Liver (tissue), 9 donors: Measurements from ENCODE around the gene NXPE4. TPM values are rescaled to one million over a fixed set of nuclear protein-coding genes. Genes with fewer than 3 reads are reported as not detected.

Experiments used
- DNase-seq: peaks from one replicate; pipeline ENCODE4 v3.0.0-alpha.2; 2017; ENCODE audit warnings: low spot score
- H3K27ac ChIP-seq, 2 donors: one replicate each; pipeline ENCODE4 v1.7.0; 2013; ENCODE audit warnings: inconsistent platforms in 2 of 2, low read length in 2 of 2, control low read depth in 1 of 2, low read depth in 1 of 2, mild to moderate bottlenecking in 1 of 2
- H3K27me3 ChIP-seq, 4 donors: one replicate each; pipeline versions ENCODE4 v1.6.1 to v1.7.0; 2013; ENCODE audit warnings: low read length in 3 of 4, inconsistent platforms in 1 of 4, mild to moderate bottlenecking in 1 of 4, moderate library complexity in 1 of 4; ENCODE audit not compliant: control insufficient read depth in 4 of 4, insufficient read depth in 4 of 4
- H3K36me3 ChIP-seq, 4 donors: one replicate each; pipeline versions ENCODE4 v1.6.1 to v1.7.0; 2013; ENCODE audit warnings: low read length in 3 of 4, mild to moderate bottlenecking in 3 of 4, low read depth in 1 of 4, moderate library complexity in 1 of 4; ENCODE audit not compliant: control insufficient read depth in 4 of 4, insufficient read depth in 3 of 4
- H3K4me1 ChIP-seq, 4 donors: one replicate each; pipeline versions ENCODE4 v1.6.1 to v1.7.0; 2013; ENCODE audit warnings: low read length in 3 of 4, mild to moderate bottlenecking in 3 of 4, moderate library complexity in 1 of 4; ENCODE audit not compliant: control insufficient read depth in 4 of 4, insufficient read depth in 4 of 4
- H3K4me3 ChIP-seq, 3 donors: one replicate each; pipeline versions ENCODE4 v1.6.1 to v1.7.0; 2013; ENCODE audit warnings: low read length in 3 of 3, control low read depth in 1 of 3, low read depth in 1 of 3, mild to moderate bottlenecking in 1 of 3
- H3K9ac ChIP-seq, 2 donors: one replicate each; pipeline ENCODE4 v1.7.0; 2013; ENCODE audit warnings: low read length in 2 of 2, mild to moderate bottlenecking in 2 of 2, moderate library complexity in 2 of 2, control low read depth in 1 of 2, low read depth in 1 of 2
- H3K9me3 ChIP-seq, 4 donors: one replicate each; pipeline versions ENCODE4 v1.6.1 to v1.7.0; 2013; ENCODE audit warnings: low read length in 3 of 4; ENCODE audit not compliant: control insufficient read depth in 4 of 4
- EGR1 ChIP-seq, 2 donors: IDR thresholded peaks; 2 replicates each; pipeline ENCODE4 v1.6.1; 2016 to 2018; ENCODE audit warnings: antibody characterized with exemption in 2 of 2, low read depth in 2 of 2
- FOXA1 ChIP-seq: IDR thresholded peaks from 2 replicates; pipeline ENCODE4 v1.6.1; 2016; ENCODE audit warnings: antibody characterized with exemption
- FOXA2 ChIP-seq: IDR thresholded peaks from 2 replicates; pipeline ENCODE4 v1.6.1; 2016; ENCODE audit warnings: antibody characterized with exemption
- GABPA ChIP-seq, 2 donors: IDR thresholded peaks in 1 of 2; conservative IDR thresholded peaks in 1 of 2; 2 replicates each; pipeline ENCODE4 v1.6.1; 2016; ENCODE audit warnings: antibody characterized with exemption in 2 of 2, mild to moderate bottlenecking in 1 of 2, moderate library complexity in 1 of 2
- HNF4G ChIP-seq: IDR thresholded peaks from 2 replicates; pipeline ENCODE4 v1.6.1; 2016; ENCODE audit warnings: antibody characterized with exemption
- JUND ChIP-seq, 2 donors: IDR thresholded peaks; 2 replicates each; pipeline ENCODE4 v1.6.1; 2016; ENCODE audit warnings: antibody characterized with exemption in 2 of 2
- NR2F2 ChIP-seq: IDR thresholded peaks from 2 replicates; pipeline ENCODE4 v1.6.1; 2016; ENCODE audit warnings: antibody characterized with exemption
- RAD21 ChIP-seq, 2 donors: IDR thresholded peaks; 2 replicates each; pipeline ENCODE4 v1.6.1; 2016; ENCODE audit warnings: antibody characterized with exemption in 2 of 2, mild to moderate bottlenecking in 2 of 2
- RXRA ChIP-seq, 2 donors: IDR thresholded peaks; 2 replicates each; pipeline ENCODE4 v1.6.1; 2017 to 2018; ENCODE audit warnings: antibody characterized with exemption in 2 of 2, mild to moderate bottlenecking in 1 of 2
- SP1 ChIP-seq: IDR thresholded peaks from 2 replicates; pipeline ENCODE4 v1.6.1; 2018; ENCODE audit warnings: antibody characterized with exemption, mild to moderate bottlenecking
- TAF1 ChIP-seq: conservative IDR thresholded peaks from 2 replicates; pipeline ENCODE4 v1.6.1; 2016; ENCODE audit warnings: antibody characterized with exemption, mild to moderate bottlenecking
- WGBS: extraction: QIAGEN DNeasy Blood & Tissue Kit; methylation state at CpG from one replicate; pipeline ENCODE4 v1.1.7; 2013; 5-methylcytosine and 5-hydroxymethylcytosine counted together
- polyA plus RNA-seq, 2 donors: library from polyadenylated mRNA; stranded (reverse) in 1 of 2; unstranded in 1 of 2; fragments of 200-250 nt in 1 of 2; fragments of >200 nt in 1 of 2; fragmentation: Nextera tagmentation in 1 of 2; extraction: Ambion mirVana in 1 of 2; gene quantifications; one replicate each; pipeline versions ENCODE4 v1.2.1 to v1.2.3, GENCODE V29; 2013 to 2015
- total RNA-seq, 2 donors: library from RNA; depleted of rRNA; stranded (reverse); fragments of >200 nt; gene quantifications; one replicate each; pipeline ENCODE4 v1.2.3, GENCODE V29; 2014
- TF ChIP-seq, protein P1 (sequence below): IDR thresholded peaks from 2 replicates; pipeline ENCODE4 v1.6.1; 2016; ENCODE audit warnings: antibody characterized with exemption, mild to moderate bottlenecking
- TF ChIP-seq, protein P2 (sequence below): IDR thresholded peaks from 2 replicates; pipeline ENCODE4 v1.6.1; 2016; ENCODE audit warnings: antibody characterized with exemption
- TF ChIP-seq, protein P3 (sequence below): fragments of 150-350 bp; IDR thresholded peaks from 2 replicates; pipeline ENCODE4 v1.5.1; 2017; ENCODE audit warnings: improper control_type of control experiment, low read depth, low read length; ENCODE audit not compliant: missing input control
- TF ChIP-seq, protein P4 (sequence below): IDR thresholded peaks from 2 replicates; pipeline ENCODE4 v1.6.1; 2016; ENCODE audit warnings: antibody characterized with exemption
- TF ChIP-seq, protein P5 (sequence below): IDR thresholded peaks from 2 replicates; pipeline ENCODE4 v1.6.1; 2016; ENCODE audit warnings: antibody characterized with exemption
- donor health status: healthy.
- donor health status: healthy.
- donor health status: healthy.
- donor health status: healthy.
- donor health status: healthy.

Gene NXPE4
- total and polyA plus RNA-seq, 4 donors, result not detected

DNA sequence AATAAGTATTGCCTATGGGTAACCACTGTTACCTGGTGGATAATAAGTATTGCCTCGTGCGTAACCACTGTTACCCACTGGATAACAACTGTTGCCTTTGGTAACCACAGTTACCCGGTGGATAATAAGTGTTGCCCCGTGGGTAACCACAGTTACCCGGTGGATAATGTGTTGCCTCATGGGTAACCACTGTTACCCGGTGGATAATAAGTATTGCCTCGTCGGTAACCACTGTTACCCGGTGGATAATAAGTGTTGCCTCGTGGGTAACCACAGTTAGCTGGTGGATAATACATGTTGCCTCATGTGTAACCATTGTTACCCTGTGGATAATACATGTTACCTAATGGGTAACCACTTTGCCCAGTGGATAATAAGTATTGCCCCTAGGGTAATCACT, 9.8 kb upstream of the NXPE4 start:
- no peaks in the 10 kb centered on the region for H3K4me1 ChIP-seq
- H3K27ac ChIP-seq, result no peak overlapping the region
- H3K36me3 ChIP-seq, result no peaks in the 10 kb centered on the region
- TF ChIP-seq HNF4G (no peak), FOXA1 (no peak)
- TF ChIP-seq, protein P1, sequence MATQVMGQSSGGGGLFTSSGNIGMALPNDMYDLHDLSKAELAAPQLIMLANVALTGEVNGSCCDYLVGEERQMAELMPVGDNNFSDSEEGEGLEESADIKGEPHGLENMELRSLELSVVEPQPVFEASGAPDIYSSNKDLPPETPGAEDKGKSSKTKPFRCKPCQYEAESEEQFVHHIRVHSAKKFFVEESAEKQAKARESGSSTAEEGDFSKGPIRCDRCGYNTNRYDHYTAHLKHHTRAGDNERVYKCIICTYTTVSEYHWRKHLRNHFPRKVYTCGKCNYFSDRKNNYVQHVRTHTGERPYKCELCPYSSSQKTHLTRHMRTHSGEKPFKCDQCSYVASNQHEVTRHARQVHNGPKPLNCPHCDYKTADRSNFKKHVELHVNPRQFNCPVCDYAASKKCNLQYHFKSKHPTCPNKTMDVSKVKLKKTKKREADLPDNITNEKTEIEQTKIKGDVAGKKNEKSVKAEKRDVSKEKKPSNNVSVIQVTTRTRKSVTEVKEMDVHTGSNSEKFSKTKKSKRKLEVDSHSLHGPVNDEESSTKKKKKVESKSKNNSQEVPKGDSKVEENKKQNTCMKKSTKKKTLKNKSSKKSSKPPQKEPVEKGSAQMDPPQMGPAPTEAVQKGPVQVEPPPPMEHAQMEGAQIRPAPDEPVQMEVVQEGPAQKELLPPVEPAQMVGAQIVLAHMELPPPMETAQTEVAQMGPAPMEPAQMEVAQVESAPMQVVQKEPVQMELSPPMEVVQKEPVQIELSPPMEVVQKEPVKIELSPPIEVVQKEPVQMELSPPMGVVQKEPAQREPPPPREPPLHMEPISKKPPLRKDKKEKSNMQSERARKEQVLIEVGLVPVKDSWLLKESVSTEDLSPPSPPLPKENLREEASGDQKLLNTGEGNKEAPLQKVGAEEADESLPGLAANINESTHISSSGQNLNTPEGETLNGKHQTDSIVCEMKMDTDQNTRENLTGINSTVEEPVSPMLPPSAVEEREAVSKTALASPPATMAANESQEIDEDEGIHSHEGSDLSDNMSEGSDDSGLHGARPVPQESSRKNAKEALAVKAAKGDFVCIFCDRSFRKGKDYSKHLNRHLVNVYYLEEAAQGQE, result no peak
- no peaks in the 10 kb centered on the region for H3K27me3 ChIP-seq
- peak; percentile 9 for DNase-seq
- WGBS, result 85% methylated on average over 10 of the region's 10 CpGs
- H3K9ac ChIP-seq, result no peak overlapping the region
- no peak overlapping the region for H3K4me3 ChIP-seq
- no peaks in the 10 kb centered on the region for H3K9me3 ChIP-seq

DNA sequence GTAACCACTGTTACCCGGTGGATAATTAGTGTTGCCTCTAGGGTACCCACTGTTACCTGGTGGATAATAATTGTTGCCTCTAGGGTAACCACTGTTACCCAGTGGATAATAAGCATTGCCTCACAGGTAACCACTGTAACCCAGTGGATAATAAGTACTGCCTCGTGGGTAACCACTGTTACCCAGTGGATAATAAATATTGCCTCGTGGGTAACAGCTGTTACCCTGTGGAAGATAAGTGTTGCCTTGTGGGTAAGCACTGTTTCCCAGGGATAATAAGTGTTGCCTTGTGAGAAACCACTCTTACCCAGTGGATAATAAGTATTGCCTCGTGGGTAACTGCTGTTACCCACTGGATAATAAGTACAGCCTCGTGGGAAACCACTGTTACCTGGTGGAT, 9.3 kb upstream of the NXPE4 start:
- Histone ChIP-seq H3K9me3 (no peaks in the 10 kb centered on the region), H3K4me1 (no peaks in the 10 kb centered on the region), H3K36me3 (no peaks in the 10 kb centered on the region), H3K9ac (no peak overlapping the region), H3K27me3 (no peaks in the 10 kb centered on the region), H3K4me3 (no peak overlapping the region), H3K27ac (no peak overlapping the region)
- no peak for TF ChIP-seq HNF4G
- TF ChIP-seq, protein P2, sequence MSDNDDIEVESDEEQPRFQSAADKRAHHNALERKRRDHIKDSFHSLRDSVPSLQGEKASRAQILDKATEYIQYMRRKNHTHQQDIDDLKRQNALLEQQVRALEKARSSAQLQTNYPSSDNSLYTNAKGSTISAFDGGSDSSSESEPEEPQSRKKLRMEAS, result no peak
- 72% methylated on average over 5 of the region's 5 CpGs for whole genome bisulfite sequencing
- DNase-seq, result no peak

DNA sequence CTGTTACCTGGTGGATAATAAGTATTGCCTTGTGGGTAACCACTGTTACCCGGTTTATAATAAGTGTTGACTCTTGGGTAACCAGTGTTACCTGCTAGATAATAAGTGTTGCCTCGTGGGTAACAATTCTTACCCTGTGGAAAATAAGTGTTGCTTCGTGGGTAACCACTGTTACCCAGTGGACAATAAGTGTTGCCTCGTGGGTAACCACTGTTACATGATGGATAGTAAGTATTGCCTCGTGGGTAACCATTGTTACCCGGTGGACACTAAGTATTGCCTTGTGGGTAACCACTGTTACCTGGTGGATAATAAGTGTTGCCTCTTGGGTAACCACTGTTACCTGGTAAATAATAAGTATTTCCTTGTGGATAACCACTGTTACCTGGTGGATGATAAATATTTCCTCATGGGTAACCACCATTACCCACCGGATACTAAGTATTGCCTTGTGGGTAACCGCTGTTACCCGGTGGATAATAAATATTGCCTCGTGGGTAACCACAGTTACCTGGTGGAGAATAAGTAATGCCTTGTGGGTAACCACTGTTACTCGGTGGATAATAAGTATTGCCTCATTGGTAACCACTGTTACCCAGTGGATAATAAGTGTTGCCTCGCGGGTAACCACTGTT, 8.7 kb upstream of the NXPE4 start:
- H3K9ac ChIP-seq, result no peak overlapping the region
- TF ChIP-seq EGR1 (IDR thresholded peaks at IDR 0.05; ENCODE audit: low read depth in 2 of 2), result no peak
- TF ChIP-seq FOXA2, result no peak
- TF ChIP-seq, protein P3, sequence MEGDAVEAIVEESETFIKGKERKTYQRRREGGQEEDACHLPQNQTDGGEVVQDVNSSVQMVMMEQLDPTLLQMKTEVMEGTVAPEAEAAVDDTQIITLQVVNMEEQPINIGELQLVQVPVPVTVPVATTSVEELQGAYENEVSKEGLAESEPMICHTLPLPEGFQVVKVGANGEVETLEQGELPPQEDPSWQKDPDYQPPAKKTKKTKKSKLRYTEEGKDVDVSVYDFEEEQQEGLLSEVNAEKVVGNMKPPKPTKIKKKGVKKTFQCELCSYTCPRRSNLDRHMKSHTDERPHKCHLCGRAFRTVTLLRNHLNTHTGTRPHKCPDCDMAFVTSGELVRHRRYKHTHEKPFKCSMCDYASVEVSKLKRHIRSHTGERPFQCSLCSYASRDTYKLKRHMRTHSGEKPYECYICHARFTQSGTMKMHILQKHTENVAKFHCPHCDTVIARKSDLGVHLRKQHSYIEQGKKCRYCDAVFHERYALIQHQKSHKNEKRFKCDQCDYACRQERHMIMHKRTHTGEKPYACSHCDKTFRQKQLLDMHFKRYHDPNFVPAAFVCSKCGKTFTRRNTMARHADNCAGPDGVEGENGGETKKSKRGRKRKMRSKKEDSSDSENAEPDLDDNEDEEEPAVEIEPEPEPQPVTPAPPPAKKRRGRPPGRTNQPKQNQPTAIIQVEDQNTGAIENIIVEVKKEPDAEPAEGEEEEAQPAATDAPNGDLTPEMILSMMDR, result no peak
- TF ChIP-seq NR2F2, result no peak
- TF ChIP-seq, protein P2, result no peak
- TF ChIP-seq TAF1, result no peak
- TF ChIP-seq SP1, result no peak
- no peak for TF ChIP-seq HNF4G
- TF ChIP-seq JUND (IDR thresholded peaks at IDR 0.05), result no peak
- TF ChIP-seq FOXA1, result no peak
- TF ChIP-seq, protein P4, sequence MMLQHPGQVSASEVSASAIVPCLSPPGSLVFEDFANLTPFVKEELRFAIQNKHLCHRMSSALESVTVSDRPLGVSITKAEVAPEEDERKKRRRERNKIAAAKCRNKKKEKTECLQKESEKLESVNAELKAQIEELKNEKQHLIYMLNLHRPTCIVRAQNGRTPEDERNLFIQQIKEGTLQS, result no peak
- TF ChIP-seq, protein P1, result no peak
- no peak for TF ChIP-seq GABPA (IDR thresholded peaks at IDR 0.05 in 1 of 2, conservative IDR thresholded peaks at IDR 0.05 in 1 of 2)
- no peak for TF ChIP-seq RAD21 (IDR thresholded peaks at IDR 0.05)
- no peak for TF ChIP-seq RXRA (IDR thresholded peaks at IDR 0.05)
- TF ChIP-seq, protein P5, sequence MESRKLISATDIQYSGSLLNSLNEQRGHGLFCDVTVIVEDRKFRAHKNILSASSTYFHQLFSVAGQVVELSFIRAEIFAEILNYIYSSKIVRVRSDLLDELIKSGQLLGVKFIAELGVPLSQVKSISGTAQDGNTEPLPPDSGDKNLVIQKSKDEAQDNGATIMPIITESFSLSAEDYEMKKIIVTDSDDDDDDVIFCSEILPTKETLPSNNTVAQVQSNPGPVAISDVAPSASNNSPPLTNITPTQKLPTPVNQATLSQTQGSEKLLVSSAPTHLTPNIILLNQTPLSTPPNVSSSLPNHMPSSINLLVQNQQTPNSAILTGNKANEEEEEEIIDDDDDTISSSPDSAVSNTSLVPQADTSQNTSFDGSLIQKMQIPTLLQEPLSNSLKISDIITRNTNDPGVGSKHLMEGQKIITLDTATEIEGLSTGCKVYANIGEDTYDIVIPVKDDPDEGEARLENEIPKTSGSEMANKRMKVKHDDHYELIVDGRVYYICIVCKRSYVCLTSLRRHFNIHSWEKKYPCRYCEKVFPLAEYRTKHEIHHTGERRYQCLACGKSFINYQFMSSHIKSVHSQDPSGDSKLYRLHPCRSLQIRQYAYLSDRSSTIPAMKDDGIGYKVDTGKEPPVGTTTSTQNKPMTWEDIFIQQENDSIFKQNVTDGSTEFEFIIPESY, result no peak

More for the DNA sequence above, 8.7 kb upstream of the NXPE4 start:
- no peaks in the 10 kb centered on the region for H3K9me3 ChIP-seq
- 88% methylated on average over 13 of the region's 13 CpGs for WGBS
- no peak overlapping the region for H3K27ac ChIP-seq
- DNase-seq, result no peak
- no peaks in the 10 kb centered on the region for H3K4me1 ChIP-seq
- H3K36me3 ChIP-seq, result no peaks in the 10 kb centered on the region
- H3K4me3 ChIP-seq, result no peak overlapping the region
- no peaks in the 10 kb centered on the region for H3K27me3 ChIP-seq
